ENCODE data around the gene ADAMTSL1.
A peak's percentile ranks its signal among the peaks of the same experiment; 100 is the strongest.

The ADAMTSL1 gene

DNA sequence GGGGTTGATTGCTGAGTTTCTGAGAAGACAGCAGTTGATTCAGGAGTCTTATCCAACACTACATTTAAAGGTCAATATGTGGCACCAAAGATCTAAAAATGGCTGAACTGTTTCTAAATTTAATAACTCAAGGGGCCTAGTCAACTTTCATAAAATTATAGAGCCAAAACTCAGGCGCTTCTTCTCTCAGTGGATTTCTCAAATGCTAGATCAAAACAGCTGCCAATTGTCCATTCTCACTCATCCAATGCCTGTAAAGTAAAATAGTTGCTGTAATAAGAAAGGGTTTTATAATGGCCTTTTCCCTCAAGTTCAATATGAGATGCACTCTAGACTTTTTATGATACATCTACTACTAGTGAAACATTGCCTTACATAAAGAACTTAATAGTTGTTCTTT, 26.5 kb downstream of the ADAMTSL1 start:
- DNase-seq: no peak

DNA sequence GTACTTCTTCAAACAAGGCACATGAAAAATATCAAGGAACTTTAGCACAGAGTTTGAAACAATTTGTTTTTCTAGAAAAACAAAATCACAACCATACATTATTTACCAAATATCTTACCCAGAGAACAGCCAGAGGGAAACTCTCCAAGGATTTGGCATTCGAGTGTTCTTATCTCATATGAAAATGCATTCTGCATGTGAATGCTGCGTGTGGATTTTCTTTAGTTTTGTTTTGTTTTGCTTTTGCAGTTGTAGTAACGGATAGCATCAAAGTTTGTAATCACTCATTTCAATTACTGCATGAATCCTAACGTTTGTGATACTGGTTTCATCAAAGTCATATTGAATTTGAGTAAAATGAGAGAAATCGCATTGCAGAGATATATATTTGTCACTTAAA, 28.0 kb downstream of the ADAMTSL1 start:
- no peak for DNase-seq

DNA sequence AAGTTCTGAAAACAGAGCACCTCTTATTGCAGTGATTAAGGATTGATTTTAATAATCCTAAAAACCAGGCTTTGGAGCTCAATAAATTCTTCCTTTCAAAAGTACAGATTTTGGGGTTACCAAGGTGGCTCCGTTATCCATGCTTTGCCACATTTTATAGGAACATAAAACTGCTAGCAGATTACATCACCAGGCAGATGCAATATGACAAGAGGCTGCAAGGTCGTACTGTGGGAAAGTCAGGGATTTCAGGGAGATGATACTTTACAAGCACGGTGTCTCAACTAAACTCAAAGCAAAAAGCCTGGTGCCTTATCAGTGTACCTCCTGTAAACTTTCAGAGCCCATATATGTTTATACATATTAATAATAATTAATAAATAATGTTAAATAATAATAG, 28.6 kb downstream of the ADAMTSL1 start:
- no peak for DNase-seq

- DNase-seq: peak in 1 of 58 donors; percentile 1
Measured at GRCh38 chr9:18504707-18505106, 30.8 kb downstream of the ADAMTSL1 start.

DNA sequence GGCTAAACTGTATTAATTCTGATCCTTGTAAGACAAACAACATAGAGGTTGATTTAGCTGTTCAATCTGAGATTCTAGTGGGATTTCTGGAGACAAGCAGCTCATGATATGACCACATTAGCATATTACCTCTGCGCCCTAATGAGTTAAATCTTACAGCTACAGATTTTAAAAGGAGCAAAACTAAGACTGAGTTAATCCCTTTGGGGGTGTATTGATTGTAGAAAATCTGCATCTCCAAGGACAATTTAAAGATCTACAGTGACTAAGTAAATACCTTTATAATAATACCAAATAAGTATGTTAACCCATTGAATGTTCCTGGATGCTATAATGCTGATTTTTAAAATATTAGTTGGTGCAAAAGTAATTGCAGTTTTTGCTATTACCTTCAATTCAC, 33.2 kb downstream of the ADAMTSL1 start:
- DNase-seq: no peak

DNA sequence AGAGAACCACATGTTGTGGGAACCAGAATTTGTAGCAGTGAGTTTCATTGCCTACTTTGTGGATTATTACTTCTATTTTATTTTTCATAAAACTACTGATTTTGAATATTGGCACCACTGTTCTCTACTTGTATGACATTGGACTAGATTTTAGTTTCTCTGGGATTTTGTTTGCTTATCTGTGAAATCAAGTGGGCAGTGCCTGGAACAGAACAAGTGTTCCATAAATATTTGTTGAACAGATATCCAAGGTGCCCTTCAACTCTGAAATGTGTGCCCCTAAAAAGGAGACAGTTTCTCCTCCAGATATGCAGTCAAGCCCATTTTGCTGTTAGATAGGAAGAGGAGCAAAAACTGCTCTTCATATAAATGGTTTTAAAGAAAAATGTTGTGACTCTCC, 42.6 kb downstream of the ADAMTSL1 start:
- DNase-seq: no peak

- no peak for DNase-seq
Measured at GRCh38 chr9:18516965-18517364, 43.0 kb downstream of the ADAMTSL1 start.

DNA sequence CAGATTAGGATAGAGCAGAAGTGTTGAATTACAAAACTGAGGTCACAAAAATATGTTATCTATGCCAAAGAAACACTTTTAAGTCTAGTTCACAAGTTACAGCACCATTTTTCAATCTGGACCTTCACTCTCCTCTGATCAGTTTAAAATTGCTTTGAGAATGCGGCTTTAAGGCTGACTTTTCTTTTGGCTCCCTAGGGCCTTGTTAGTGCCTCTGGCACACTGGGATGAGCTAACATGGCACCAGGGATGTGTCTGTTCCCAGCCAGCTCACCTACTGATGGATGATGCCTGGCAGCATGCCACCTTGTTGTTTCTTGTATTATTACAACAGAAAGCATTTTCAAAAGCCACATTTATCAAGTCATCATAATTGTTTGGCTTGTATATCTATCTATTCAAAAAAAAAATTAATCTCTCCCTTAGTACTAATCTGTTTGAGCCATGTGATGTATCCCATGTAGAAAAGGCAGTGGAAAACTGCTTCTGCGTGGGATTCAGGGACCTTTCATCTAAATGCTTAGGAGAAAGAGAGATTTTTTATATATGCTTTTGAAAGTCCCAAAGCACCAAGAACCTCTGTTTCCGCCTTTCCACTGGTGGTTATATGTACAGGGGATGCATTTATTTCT, 46.6 kb downstream of the ADAMTSL1 start:
- DNase-seq: peak in 1 of 58 donors; percentile 1

GRCh38 chr9:18526685-18527084, 52.7 kb downstream of the ADAMTSL1 start:
- no peak for DNase-seq

DNA sequence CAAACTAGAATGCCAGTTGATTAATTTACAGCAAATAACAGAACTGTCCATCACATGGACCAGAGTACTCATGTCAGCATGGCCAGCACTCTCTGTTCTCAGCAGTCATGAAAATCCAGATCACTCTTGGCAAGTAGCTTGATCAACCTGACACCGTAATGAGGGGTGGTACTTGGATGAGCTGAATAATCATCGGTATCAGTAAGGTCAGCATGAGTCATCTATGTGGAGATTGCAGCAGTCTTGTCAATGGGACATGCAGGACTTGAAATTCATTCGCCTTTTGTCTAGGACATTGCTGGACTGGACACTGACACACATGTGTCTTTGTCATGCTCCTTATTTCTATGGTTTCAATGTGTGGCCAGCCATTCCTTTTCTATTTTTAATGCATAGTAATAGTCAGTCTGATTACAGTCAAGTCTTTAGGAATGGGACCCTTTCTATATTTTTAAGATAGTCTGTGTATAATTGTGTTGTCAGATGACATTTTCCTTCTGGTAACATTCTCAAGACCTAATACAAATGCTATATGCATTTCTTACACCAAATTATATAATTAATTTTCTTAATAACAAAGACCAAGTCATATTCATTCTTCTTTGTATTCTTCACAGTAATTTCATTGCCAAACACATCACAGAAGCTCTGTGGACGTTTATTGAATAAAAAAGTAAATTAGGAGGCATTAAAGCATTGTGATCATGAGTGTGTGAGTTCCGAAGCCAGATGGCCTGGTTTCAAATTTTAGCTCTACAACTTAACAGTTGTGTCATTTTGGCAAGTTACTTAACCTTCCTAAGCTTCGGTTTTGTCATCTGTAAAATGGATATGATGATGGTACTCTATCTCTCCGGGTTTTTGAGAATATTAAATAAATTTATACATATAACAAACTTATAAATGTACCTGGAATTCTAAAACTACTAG, 57.4 kb downstream of the ADAMTSL1 start:
- no peak for DNase-seq

DNA sequence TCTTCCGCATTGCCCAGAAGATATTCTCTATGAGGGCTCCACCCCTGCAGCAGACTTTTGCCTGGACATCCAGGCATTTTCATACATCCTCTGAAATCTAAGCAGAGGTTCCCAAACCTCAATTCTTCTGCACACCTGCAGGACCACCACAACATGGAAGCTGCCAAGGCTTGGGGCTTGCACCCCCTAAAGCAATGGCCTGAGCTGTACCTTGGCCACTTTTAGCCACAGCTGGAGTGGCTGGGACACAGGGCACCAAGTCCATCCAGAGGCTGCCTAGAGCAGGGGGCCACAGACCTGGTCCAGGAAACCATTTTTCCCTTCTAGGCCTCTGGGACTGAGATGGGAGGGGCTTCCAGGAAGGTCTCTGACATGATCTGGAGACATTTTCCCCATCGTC, 60.7 kb downstream of the ADAMTSL1 start:
- no peak for DNase-seq

GRCh38 chr9:18536554-18536953, 62.6 kb downstream of the ADAMTSL1 start:
- DNase-seq: no peak

DNA sequence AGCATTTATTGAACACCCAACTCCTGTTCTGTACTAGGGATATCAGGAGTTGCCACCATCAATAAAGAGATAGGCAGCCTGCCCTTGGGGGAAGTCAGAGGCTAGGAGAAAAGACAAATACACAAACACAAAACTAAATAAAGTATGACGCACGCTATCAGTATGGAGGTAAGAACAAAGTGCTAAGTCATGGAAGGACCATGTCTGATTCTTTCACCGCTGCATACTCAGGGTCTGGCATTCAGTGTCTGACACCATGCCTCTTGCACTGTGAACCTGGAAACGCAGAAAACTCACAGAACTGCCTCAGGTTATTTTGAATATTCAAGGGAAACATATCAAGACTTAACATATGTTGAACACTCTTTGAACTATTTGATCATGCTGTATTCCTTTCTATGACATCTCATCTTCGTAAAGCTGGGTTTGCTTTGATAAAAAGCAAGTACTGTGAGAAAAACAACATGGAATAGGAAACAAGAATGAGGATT, 65.3 kb downstream of the ADAMTSL1 start:
- DNase-seq: no peak

DNA sequence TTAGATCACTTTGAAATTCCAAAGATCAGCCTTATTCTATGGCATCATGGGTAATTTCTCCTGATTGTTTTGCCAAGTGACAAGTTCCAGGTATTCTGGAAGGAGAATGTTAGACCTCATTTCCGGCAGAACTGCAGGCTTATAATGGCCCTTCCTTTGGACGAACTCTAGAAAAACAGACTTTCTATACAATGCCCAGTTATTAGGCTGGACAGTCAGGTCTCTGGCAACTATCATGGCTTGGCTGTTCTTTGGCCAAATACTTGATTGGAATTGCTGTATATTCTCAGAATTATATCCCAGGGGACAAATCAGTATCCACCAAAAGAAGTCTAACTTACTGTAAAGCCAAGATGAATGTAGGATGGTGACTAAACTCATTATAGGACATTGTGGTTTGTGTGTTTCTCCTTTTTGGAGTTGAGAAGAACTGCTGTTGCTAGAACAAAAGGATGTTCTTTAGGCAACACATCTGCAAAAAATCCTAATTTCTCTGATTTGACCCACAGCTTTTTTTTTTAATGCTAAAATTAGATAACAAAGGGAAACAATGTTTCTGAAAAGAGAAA, 69.0 kb downstream of the ADAMTSL1 start:
- no peak for DNase-seq

GRCh38 chr9:18543406-18544192, 69.6 kb downstream of the ADAMTSL1 start:
- no peak for DNase-seq

GRCh38 chr9:18544456-18544855, 70.5 kb downstream of the ADAMTSL1 start:
- DNase-seq: no peak

- no peak for DNase-seq
Measured at GRCh38 chr9:18545636-18546360, 71.8 kb downstream of the ADAMTSL1 start.

DNA sequence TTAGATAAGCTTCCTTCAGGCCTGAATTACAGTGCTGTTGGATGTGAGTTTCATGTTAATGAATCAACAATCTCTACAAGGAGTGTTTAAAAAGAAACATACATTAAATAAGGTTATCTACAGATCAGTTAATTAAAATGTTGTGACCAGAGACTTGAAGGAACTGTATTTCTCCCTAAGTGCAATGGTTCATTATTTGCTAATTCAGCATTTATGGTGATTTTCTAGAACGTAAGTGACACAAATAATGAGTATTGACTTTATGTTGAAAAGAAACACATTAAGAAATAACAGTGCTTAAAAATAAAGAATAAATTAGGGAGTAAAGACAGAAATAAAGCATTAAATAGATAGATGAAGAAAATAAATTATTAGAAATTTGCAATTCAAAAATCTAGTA, 74.5 kb downstream of the ADAMTSL1 start:
- DNase-seq: no peak

GRCh38 chr9:18549772-18550171, 75.8 kb downstream of the ADAMTSL1 start:
- DNase-seq: no peak

DNA sequence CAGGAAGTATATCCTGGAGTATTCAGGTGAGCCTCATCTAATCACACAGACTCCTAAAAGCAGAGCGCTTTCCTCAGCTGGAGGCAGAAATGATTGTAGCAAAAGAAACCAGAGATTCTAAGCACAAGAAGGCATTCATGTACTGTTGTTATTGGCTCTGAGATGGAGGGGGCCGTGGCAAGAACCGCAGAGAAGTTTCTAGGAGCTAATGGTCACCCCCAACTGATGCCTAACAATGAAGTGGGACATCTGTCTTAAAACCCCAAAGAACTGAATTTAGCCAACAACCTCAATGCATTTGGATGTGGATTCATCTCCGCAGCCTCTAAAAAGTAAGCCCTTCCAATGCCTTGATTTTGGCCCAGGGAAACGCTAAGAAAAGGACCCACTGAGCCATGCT, 76.3 kb downstream of the ADAMTSL1 start:
- DNase-seq: no peak

DNA sequence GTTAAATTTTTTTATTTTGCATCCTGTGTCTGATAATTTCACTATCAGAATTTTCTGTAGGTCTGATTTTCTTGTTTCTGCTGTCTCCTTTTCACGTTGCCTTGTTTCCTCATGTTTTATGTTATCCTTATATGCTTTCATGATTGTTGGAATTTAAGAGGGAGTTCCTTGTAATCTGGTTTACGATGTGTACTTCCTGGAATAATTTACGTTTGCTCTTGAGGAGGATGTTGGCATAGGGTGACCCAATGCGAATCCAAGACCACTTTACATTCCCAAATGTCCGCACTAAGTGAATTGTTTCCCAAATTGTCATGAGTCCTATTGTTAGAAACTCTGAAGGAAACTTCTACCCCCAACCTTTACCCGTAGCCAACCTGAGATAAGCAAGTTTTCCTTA, 80.3 kb downstream of the ADAMTSL1 start:
- DNase-seq: no peak

Data from anterior cingulate cortex (tissue), 58 donors.